KOPT-K1 (cell line): ENCODE results near the gene CENPS.

Experiments used
- H3K27ac ChIP-seq: fragments of 200-600 bp; sonication (generic); 2 replicates; pipeline ENCODE4 v1.5.1; 2016; ENCODE audit warnings: antibody characterized with exemption, mild to moderate bottlenecking, low read depth, low read length; ENCODE audit not compliant: poor library complexity, severe bottlenecking
- H3K36me3 ChIP-seq: fragments of 200-600 bp; sonication (generic); 2 replicates; pipeline ENCODE4 v1.5.1; 2017; ENCODE audit warnings: antibody characterized with exemption, mild to moderate bottlenecking, low read length, moderate library complexity; ENCODE audit not compliant: insufficient read depth
- H3K9me3 ChIP-seq: fragments of 200-600 bp; sonication (generic); 2 replicates; pipeline ENCODE4 v1.5.1; 2017; ENCODE audit warnings: antibody characterized with exemption, low read length, mild to moderate bottlenecking; ENCODE audit not compliant: insufficient read depth, poor library complexity, severe bottlenecking

The CENPS gene

DNA sequence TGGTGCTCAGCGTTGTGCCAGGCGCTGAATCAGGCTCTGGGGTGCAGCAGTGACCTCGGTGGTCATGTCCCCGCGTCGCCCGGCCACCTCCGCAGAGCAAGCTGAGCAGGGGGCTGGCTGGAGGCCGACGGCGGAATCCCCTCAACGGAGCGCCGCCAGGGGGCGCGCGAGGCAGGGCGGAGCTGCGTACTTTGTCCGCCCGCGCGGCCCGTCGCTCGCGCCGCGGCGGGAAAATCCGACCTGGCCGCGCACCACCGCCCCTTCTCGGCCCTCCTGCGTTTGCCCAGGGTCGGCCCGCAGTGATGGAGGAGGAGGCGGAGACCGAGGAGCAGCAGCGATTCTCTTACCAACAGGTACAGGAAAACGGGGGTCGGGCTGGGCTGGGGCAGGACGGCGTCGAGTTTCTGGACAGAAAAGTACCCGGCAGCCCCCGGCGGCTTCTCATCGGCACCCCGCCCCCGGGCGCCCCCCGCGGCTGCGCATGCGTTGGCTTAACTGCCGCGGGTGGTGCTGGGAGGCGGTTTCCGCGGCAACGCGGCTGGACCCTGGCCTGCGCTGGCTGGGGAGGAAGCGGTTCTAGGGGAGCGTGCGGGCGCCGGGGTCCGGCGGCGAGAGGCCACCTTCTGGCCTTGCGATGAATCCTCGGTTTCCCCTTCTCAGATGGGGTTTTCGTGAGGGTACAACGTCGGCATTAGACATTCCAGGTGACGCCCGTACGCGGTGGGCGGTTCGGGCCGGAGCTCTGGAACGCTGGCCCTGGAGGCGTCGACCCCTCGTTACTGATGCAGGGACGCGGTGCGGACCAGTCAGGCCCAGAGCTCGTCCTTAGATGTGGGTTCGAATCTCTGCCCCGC lies at the start of gene CENPS:
Gene CENPS (plus strand): TSS at position 218 of the 854 bp plus-strand sequence. CDS start 85 bp downstream, at position 303.
- Histone ChIP-seq H3K36me3 (no peaks in the 10 kb centered on the region), H3K9me3 (no peaks in the 10 kb centered on the region), H3K27ac (peak within 1 kb of the TSS; percentile 91)

DNA sequence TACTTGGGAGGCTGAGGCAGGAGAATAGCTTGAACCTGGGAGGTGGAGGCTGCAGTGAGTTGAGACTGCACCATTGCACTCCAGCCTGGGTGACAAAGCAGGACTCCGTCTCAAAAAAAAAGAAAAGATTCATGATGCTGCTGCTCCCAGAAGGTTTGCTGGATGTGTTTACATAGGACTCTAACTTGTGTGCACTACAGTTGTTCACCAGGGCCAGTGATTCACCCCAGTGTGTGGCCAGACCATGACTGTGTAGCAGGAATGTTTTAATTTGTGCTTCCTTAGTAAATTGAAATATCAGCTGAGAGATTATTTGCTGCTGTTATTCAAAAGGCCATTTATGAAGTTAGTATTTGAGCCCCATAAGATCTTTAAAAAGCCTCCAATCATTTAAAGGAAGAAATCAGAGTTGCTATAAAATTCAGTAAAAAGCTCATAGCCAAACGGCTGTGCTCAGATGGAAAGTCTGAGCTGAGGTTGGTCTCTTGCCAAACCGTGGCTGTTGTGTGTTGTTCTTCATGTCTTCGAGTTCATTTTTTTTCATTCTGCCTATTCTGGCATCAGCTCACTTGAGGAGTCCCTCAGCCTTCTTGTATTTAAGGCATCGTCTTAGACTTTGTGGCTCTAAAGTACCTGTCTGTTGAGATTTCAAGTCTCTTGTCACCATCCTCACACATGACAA lies 49.5 kb upstream of the CENPS start:
- Histone ChIP-seq H3K27ac (no peak overlapping the region), H3K36me3 (no peaks in the 10 kb centered on the region), H3K9me3 (no peaks in the 10 kb centered on the region)

GRCh38 chr1:10383630-10384029 lies 46.6 kb upstream of the CENPS start:
- Histone ChIP-seq H3K27ac (no peak overlapping the region), H3K9me3 (no peaks in the 10 kb centered on the region), H3K36me3 (no peaks in the 10 kb centered on the region)

GRCh38 chr1:10384219-10384618 lies 46.0 kb upstream of the CENPS start:
- Histone ChIP-seq H3K36me3 (no peaks in the 10 kb centered on the region), H3K27ac (no peak overlapping the region), H3K9me3 (no peaks in the 10 kb centered on the region)

- Histone ChIP-seq H3K27ac (peak overlapping the region; percentile 48), H3K36me3 (no peaks in the 10 kb centered on the region), H3K9me3 (no peaks in the 10 kb centered on the region)
Measured at GRCh38 chr1:10386761-10387676, 43.2 kb upstream of the CENPS start.

DNA sequence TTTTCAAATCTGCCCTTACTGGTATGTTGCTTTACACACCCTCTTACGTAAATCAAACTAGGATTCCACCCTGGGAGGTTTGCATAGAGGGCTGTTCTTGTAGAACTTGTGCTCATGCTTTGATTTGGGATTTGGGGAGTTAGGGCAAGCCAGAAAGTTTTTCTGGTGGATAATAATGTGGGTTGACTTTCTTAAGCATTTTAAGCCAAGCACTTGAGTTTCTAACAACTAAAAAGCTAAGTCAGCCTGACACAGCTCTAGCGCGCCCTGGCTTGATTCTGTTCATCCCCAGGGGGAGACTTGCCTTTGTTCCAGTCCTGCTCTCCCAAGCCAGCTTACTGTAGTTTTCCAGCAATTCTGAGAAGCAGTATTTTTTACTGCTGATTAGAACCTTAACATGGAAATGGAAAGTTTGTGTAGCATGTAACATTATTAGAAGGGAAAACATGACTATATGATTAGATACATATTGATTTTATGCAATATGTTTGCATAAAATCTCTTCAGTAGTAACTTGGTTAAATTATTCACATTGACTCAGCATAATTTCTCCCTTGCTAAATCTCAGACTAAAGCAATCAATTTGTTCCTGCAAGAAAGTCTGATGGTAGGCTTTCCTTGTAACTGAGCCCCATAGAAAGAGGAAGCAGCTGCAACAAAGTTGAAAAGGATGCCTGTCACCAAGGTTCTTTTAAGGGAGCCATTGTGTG lies 42.4 kb upstream of the CENPS start:
- H3K9me3 ChIP-seq: no peaks in the 10 kb centered on the region
- peak overlapping the region; percentile 48 for H3K27ac ChIP-seq
- H3K36me3 ChIP-seq: no peaks in the 10 kb centered on the region

- Histone ChIP-seq H3K27ac (peak overlapping the region; percentile 48), H3K36me3 (no peaks in the 10 kb centered on the region), H3K9me3 (no peaks in the 10 kb centered on the region)
Measured at GRCh38 chr1:10388387-10388715, 41.9 kb upstream of the CENPS start.

- H3K27ac ChIP-seq: no peak overlapping the region
- no peaks in the 10 kb centered on the region for H3K9me3 ChIP-seq
- no peaks in the 10 kb centered on the region for H3K36me3 ChIP-seq
Measured at GRCh38 chr1:10389271-10389973, 40.8 kb upstream of the CENPS start.

- Histone ChIP-seq H3K9me3 (no peaks in the 10 kb centered on the region), H3K27ac (no peak overlapping the region)
Measured at GRCh38 chr1:10396870-10397269, 33.4 kb upstream of the CENPS start.

GRCh38 chr1:10398278-10398733 lies 31.9 kb upstream of the CENPS start:
- Histone ChIP-seq H3K9me3 (no peaks in the 10 kb centered on the region), H3K27ac (peak overlapping the region; percentile 92), H3K36me3 (peaks cover 31% of the 10 kb centered on the region)

More at GRCh38 chr1:10396870-10397269, 33.4 kb upstream of the CENPS start:
- peaks cover 17% of the 10 kb centered on the region for H3K36me3 ChIP-seq

GRCh38 chr1:10398734-10399443 lies 31.3 kb upstream of the CENPS start, which contains the start of gene PGD:
Gene PGD, plus strand, starts transcription at chr1:10399064. Its CDS starts 54 bp downstream, at chr1:10399118.
- peaks cover 37% of the 10 kb centered on the region for H3K36me3 ChIP-seq
- no peaks in the 10 kb centered on the region for H3K9me3 ChIP-seq
- peak within 1 kb of the TSS; percentile 92 for H3K27ac ChIP-seq

DNA sequence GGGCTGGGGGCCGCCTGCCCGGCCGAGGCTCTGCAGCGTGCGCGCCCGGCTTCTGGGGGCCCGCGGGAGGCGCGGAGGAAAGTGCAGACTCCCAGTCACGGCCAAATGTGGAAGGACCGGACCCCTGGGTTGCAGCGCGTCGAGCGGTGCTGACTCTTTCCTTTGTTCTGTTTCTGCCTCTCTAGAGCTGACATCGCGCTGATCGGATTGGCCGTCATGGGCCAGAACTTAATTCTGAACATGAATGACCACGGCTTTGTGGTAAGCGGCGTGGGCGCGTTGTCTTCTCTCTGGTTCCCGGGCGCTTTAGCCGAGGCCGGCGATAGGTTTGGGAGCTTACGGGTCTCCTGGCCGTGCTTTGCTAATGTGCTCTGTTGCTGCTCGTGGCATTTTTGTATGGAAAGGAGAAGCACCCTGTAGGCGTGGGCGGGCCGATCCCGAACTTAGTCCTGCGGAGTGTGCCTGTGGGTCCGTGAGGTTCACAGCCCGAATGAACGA lies 30.7 kb upstream of the CENPS start:
- Histone ChIP-seq H3K36me3 (peaks cover 43% of the 10 kb centered on the region), H3K27ac (peak overlapping the region; percentile 92), H3K9me3 (no peaks in the 10 kb centered on the region)

- Histone ChIP-seq H3K36me3 (peaks cover 48% of the 10 kb centered on the region), H3K27ac (peak overlapping the region; percentile 92), H3K9me3 (no peaks in the 10 kb centered on the region)
Measured at GRCh38 chr1:10400013-10400412, 30.2 kb upstream of the CENPS start.
